Anterior cingulate cortex (tissue), 58 donors: Measurements from ENCODE around the gene SPRR2B.
"Not testable (repeated sequence)": the region's sequence is repeated elsewhere in the genome, so short reads cannot be mapped to it uniquely, and the experiment has no call there.

Experiments
- DNase-seq, 58 donors: peaks; one replicate each; lab custom pipeline; 2025; lab: John Stamatoyannopoulos, UW

The SPRR2B gene

DNA sequence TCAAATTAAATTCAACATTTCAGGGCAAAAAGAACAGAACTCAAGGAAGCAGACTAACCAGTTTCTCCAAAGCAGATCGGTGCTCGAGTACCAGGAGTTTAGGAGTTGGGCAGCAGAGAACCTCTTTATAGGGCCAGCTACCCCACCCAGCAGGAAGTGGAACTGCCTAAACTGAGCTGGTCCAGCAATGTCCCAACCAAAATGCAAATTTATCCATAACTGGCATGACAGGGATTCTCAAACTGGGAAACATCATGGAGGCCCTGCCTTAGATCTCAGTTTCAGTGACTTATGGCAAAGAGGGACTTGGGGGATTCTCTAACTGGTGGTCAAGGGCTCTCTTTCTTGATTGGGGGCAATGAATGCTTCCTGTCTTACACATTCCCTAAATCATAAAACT lies at the start of gene SPRR2B:
Gene SPRR2B, minus strand, starts transcription at position 101 of the 400 bp plus-strand sequence. CDS start 772 bp downstream, outside the sequence.
- no peak for DNase-seq

DNA sequence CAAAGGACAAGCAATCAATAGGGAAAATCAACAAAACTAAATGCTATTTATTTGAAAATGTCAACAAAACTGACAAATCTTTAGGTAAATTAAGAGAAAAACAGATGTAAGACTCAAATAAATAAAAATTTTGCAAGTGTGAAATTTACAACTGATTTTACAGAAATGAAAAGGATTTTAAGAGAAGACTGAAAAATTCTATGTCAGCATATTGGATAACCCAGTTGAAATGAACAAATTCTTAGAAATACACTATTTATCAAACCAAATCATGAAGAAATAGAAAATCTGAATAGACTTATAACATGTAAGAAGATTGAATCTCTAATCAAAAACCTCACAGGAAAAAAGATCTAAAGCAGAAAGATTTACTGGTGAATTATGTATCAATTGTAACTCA lies 49.5 kb upstream of the SPRR2B start:
- DNase-seq, result no peak

DNA sequence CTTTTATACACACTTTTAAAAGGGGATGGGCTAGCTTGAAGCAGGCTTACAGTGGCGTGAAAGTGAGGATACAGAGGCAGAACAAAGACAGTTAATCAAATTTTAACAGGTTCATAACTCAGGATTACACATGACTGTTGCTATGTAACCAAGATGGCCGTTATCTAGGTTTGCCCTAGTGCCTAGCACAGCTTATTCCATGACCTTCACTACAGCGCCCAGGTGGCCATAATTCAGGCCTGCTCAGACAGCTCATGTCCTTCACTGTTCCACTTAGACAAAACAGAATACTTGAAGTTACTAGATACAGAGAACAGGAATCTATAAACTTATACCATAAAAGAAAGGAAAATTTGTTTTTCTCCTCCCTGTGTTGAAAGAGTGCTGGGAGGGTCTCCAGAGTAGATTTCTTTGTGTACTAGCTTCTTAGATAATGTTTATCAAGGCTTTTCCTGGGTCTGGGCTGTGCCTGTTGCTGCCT lies 48.1 kb upstream of the SPRR2B start:
- DNase-seq, result no peak

DNA sequence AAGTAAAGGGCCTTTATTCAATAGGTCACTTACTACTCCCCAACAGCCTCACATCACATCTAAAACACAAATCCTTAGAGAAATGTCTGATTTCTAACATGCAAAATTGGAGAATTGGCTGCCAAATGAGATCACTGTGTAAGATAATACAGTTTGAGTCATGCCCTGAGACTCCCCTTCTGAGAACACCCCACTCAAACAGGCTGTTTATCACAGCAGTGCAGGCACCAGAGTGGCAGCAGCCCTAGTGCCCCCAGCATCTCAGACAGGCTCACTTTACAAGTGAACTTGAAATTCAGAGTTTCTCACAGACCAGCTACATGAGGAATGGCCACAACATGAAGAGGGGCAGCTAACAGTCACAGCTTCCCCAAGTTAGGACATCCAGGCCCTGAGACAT lies 43.9 kb upstream of the SPRR2B start:
- not testable (repeated sequence) for DNase-seq

DNA sequence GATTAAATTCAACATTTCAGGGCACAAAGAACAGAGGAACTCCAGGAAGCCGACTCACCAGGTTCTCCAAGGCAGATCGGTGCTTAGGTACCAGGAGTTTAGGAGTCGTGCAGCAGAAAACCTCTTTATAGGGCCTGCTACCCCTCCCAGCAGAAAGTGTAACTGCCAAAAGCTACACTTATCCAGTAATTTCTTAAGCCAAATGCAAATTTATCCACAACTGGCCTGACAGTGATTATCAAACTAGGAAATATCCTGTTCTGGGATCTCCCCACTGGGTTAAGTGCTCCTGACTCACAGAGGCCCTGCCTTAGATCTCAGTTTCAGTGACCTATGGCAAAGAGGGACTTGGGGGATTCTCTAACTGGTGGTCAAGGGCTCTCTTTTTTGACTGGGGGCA lies 42.0 kb upstream of the SPRR2B start, which contains the start of gene SPRR2F:
Gene SPRR2F, minus strand, starts transcription at position 101 of the 400 bp plus-strand sequence. CDS start 783 bp downstream, outside the sequence.
- DNase-seq, result no peak

DNA sequence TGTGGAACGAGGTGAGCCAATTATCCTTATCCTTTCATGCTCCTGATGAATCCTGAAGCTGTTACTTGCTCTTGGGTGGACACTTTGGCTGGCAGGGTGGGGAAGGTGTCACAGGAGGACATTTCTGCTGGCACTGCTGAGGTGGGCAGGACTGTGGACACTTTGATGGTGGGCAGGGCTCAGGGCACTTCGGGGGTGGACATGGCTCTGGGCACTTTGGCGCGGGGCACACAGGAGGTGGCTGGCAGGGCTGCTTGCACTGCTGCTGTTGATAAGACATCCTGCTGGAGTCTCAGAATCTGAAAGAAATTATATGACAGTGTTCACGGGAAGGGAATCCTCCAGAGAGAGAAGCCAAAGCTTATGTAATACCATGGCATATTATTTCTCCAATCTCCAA lies 41.0 kb upstream of the SPRR2B start:
- not testable (repeated sequence) for DNase-seq

DNA sequence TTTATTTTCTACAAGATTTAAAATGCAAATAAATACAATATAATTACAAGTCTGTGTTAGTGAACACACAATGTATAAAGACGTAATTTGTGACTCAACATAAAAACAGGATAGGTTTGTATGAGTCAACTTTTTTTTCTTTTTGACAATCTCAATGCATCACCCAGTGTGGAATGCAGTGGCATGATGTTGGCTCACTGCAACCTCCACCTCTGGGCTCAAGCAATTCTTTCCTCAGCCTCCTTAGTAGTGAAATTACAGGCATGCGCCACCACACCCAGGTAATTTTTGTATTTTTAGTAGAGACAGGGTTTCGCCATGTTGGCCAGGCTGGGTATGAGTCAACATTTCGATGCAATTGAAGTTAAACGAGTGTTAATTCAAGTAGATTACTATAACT lies 28.8 kb upstream of the SPRR2B start:
- DNase-seq, result no peak

DNA sequence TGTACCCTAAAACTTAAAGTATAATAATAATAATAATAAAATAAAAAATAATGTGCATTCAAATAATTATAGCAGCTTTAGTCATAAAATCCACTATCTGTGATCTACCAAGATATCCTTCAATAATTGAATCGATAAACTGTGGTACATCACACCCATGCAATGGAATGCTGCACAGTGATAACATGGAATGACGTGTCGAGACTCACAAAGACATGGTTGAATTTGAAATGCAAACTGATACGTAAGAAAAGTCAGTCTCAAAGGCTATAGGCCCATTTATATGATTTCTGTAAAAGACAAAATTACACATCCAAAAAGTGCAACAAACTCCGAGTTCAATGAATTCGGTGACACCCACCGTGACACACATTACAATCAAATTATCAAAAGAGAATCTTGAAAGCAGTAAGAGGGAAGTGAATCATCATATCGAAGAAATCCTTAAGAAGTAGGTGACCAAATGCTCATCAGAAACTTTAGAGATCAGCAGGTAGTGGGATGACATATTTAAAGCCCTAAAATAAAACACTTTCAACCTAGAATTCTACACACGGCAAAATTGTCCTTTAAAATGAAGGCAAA lies 28.1 kb upstream of the SPRR2B start:
- DNase-seq, result no peak

DNA sequence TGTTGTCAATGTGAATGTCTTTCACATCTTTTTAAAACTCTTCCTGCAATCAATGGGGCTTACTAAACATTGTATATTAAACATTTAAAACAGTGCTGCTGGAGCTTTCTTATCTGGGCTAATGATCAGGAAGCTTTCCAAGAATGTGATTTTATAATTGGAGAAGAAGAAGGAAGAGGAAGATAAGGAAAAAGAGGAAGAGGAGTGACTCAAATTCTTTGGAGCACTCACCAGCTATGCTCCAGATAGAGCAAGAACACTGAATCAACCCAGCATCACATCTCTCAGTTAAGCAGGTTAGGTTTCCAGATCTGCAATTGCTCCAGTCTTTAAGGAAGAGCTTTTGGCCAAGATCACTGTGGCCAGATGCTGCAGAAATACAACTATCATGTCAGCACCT lies 24.4 kb upstream of the SPRR2B start:
- no peak for DNase-seq

DNA sequence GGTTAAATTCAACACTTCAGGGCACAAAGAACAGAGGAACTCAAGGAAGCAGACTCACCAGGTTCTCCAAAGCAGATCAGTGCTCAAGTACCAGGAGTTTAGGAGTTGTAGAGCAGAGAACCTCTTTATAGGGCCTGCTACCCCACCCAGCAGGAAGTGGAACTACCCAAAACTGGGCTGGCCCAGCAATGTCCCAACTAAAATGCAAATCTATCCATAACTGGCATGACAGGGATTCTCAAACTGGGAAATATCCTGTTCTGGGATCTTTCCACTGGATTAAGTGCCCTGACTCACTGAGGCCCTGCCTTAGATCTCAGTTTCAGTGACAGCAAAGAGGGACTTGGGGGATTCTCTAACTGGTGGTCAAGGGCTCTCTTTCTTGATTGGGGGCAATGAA lies 23.0 kb upstream of the SPRR2B start, which contains the start of gene SPRR2E:
Gene SPRR2E, minus strand, starts transcription at position 101 of the 400 bp plus-strand sequence. CDS start 775 bp downstream, outside the sequence.
- no peak for DNase-seq

DNA sequence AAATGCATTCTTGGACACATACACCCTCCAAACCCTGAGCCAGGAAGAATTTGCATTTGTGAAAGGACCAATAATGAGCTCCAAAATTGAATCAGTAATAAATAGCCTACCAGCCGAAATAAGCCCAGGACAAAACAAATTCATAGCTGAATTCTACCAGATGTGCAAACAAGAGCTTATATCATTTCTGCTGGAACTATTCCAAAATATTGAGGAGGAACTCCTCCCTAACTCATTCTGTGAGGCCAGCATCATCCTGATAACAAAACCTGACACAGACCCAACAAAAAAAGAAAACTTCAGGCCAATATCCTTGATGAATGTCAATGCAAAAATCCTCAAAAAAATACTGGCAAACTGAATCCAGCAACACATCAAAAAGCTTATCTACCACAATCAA lies 16.2 kb upstream of the SPRR2B start:
- no peak for DNase-seq

DNA sequence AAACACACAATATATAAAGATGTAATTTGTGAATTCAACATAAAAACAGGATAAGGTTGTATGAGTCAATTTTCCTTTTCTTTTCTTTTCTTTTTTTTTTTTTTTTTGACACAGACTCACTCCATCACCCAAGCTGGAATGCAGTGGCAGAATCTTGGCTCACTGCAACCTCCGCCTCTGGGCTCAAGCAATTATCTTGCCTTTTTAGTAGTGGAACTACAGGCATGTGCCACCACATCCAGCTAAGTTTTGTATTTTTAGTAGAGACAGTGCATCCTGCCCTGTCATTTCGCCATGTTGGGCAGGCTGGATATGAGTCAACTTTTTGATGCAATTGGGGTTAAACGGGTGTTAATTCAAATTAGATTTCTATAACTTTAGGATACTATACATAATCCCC lies 10.3 kb upstream of the SPRR2B start:
- no peak for DNase-seq

DNA sequence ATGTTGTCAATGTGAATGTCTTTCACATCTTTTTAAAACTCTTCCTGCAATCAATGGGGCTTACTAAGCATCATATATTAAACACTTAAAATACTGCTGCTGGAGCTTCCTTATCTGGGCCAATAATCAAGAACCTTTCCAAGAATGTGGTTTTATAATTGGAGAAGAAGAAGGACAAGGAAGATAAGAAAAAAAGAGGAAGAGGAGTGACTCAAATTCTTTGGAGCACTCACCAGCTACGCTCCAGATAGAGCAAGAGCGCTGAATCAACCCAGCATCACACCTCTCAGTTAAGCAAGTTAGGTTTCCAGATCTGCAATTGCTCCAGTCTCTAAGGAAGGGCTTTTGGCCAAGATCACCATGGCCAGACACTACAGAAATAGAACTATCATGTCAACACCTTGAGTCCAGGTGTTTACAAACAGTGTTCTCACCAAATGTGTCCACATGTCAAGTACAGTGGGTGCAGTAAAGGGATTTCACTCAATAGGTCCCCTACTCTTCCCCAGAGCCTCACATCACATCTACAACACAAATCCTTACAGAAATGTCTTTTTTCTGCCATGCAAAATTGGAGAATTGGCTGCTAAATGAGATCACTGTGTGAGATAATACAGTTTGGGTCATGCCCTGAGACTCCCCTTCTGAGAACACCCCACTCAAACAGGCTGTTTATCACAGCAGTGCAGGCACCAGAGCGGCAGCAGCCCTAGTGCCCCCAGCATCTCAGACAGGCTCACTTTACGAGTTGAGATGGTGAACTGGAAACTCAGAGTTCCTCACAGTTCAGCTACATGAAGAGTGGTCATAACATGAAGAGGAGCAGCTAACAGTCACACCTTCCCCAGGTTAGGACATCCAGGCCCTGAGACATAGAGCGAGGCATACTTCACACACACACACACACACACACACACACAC lies 1.7 kb upstream of the SPRR2B start:
- DNase-seq, result no peak

DNA sequence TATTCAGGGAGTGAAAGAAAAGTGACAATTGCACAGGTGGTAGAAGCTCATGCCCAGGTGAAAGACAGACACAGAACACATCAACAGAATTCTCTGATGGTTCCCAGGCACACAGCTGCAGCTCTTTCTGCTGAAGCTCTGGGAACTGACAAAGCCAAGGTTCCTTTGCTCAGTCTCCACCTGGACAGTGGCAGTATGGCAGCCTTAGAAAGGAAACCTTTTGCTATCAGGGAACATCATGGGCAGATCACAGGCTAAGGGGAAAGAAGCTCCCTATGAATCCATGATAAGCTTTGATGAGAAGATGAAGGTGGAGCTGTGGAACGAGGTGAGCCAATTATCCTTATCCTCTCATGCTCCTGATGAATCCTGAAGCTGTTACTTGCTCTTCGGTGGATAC lies 1.2 kb downstream of the SPRR2B start:
- no peak for DNase-seq

DNA sequence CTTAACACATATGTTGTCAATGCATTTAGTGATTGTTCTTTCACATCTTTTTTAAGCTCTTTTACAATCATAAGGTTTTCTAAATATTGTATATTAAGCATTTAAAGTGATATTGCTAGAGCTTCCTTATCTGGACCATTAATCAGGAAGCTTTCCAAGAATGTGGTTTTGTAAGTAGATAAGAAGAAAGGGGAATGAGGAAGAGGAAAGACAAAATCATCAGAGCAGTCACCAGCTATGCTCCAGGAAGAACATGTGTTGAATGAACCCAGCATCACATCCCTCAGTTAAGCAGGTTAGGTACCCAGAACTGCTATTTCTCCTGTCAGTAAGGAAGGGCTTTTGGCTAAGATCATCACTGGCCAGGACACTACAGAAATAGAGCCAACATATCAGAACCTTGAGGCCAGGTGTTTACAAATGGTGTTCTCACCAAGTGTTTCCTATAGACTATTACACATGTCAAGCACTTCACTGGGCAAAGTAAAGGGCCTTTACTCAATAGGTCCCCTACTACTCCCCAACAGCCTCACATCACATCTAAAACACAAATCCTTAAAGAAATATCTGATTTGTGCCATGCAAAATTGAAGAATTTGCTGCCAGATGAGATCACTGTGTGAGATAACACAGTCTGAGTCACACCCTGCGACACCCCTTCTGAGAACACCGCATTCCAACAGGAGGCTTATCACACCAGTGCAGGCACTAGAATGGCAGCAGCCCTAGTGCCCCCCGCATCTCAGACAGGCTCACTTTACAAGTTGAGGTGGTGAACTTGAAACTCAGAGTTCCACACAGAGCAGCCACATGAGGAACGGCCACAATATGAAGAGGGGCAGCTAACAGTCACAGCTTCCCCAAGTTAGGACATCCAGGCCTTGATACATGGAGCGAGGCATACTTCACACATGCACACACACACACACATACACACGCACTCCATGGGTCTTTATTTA lies 12.3 kb downstream of the SPRR2B start:
- no peak for DNase-seq

DNA sequence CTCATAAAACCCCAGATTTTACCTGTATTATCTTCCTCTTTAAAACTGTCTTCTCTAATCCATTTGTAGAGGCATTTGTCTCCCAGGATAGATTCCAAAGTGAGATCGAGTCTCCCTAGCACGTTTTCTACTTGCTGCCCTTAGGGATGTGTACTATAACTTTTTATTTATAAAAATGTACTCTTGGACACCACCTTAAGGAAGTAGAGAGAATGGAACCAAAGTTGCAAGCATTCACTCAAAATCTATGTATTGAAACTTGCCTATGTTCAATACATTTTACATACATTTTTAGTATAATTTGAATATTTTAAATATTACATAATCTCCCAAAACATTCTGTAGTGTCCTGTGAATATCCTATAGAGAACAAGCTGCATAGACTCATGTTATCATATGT lies 13.3 kb downstream of the SPRR2B start:
- no peak for DNase-seq

DNA sequence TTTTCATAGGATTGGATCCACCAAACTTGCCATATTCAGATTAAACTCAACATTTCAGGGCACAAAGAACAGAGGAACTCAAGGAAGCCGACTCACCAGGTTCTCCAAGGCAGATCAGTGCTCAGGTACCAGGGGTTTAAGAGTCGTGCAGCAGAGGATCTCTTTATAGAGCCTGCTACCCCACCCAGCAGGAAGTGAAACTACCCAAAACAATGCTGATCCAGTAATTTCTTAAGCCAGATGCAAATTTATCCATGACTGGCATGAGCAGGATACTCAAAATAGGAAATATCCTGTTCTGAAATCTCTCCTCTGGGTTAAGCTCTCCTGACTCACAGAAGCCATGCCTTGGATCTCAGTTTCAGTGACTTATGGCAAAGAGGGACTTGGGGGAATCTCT lies 14.0 kb downstream of the SPRR2B start, which contains the start of gene SPRR2A:
Gene SPRR2A, minus strand, starts transcription at position 138 of the 400 bp plus-strand sequence. CDS start 777 bp downstream, outside the sequence.
- DNase-seq, result no peak

DNA sequence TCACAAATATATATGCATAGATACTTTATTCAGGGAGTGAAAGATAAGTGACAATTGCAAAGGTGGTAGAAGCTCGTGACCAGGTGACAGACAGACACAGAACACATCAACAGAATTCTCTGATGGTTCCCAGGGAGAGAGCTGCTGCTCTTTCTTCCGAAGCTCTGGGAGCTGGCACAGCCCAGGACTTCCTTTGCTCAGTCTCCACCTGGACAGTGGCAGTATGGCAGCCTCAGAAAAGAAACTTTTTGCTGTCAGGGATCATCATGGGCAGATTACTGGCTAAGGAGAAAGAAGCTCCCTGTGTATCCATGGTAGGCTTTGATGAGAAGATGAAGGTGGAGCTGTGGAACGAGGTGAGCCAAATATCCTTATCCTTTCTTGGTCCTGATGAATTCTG lies 15.3 kb downstream of the SPRR2B start:
- not testable (repeated sequence) for DNase-seq

DNA sequence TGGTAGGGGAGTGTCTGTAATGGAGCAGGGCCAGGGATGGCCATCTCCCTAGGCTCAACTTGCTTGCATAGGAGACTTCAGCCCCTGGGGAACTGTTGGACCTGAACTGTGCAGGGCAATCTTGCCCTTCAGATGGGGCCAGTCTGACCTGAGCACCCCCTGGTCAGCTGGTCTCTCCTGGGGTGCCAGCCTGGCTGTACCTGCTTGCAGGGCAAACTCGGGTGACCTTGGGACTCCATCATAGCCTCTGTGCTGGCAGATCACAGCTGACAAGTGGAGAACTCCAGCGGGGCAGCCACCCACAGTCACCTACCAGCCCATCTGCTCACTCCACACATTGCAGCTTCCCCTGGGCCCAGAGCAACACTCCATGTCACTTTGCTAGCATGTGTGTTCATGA lies 22.2 kb downstream of the SPRR2B start:
- DNase-seq, result no peak

DNA sequence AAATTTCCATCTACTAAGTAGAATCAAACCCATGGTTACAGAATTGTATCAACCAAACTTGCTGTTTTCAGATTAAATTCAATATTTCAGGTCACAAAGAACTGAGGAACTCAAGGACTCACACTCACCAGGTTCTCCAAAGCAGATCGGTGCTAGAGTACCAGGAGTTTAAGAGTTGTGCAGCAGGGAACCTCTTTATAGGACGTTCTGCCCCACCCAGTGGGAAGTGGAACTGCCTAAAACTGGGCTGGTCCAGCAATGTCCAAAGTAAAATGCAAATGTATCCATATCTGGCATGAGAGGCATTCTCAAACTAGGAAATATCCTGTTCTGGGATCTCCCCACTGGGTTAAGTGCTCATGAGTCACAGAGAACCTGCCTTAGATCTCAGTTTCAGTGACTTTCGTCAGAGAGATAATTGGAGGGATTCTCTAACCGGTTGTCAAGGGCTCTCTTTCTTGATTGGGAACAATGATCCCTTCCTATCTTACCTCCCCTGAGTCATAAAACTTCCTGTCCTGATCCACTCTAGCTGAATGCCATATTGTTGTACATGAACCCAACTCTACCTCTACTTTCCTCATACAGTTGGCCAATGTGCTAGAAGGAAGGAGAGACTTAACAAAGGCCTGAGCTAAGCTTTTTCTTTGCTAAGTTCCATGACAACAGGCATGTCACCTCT lies 30.3 kb downstream of the SPRR2B start, which contains the start of gene SPRR2D:
Gene SPRR2D, minus strand, starts transcription at position 171 of the 682 bp plus-strand sequence. CDS start 774 bp downstream, outside the sequence.
- DNase-seq, result no peak
